Stomach (tissue), 9 donors: Measurements from ENCODE around the gene LAMB3. TPM values are rescaled to one million over a fixed set of nuclear protein-coding genes. Genes with fewer than 3 reads are reported as not detected.

ENCODE experiments used
- DNase-seq, 2 donors: peaks; one replicate each; pipeline versions ENCODE4 v3.0.0 to v3.0.0-alpha.2; 2013 to 2019
- H3K27ac ChIP-seq, 5 donors: fragments of 200-600 bp in 4 of 5; sonication (generic) in 4 of 5; one replicate each; pipeline ENCODE4 v1.5.1; 2013 to 2019; ENCODE audit warnings: mild to moderate bottlenecking in 1 of 5, moderate library complexity in 1 of 5
- H3K27me3 ChIP-seq, 3 donors: fragments of 200-600 bp; sonication (generic); one replicate each; pipeline ENCODE4 v1.5.1; 2017 to 2019; ENCODE audit warnings: mixed run types in 1 of 3
- H3K36me3 ChIP-seq, 4 donors: fragments of 200-600 bp; sonication (generic); 1 replicate in 3 of 4; 2 replicates in 1 of 4; pipeline ENCODE4 v1.5.1; 2016 to 2019
- H3K4me1 ChIP-seq, 4 donors: fragments of 200-600 bp; sonication (generic); one replicate each; pipeline ENCODE4 v1.5.1; 2016 to 2019
- H3K4me3 ChIP-seq, 4 donors: fragments of 200-600 bp; sonication (generic) in 3 of 4; one replicate each; pipeline ENCODE4 v1.5.1; 2016 to 2019; ENCODE audit warnings: mild to moderate bottlenecking in 1 of 4
- H3K9me3 ChIP-seq, 4 donors: fragments of 200-600 bp; sonication (generic); one replicate each; pipeline ENCODE4 v1.5.1; 2016 to 2019
- EP300 ChIP-seq: sonication (generic); formaldehyde crosslinking; IDR thresholded peaks from one replicate; pipeline ENCODE4 v1.6.1; 2017; ENCODE audit warnings: antibody characterized with exemption
- POLR2A ChIP-seq, 4 donors: fragments of 450-650 bp; IDR thresholded peaks; one replicate each; pipeline ENCODE4 v1.6.1; 2016; ENCODE audit warnings: antibody characterized with exemption in 4 of 4, control low read depth in 2 of 4, mild to moderate bottlenecking in 1 of 4, moderate library complexity in 1 of 4
- POLR2AphosphoS5 ChIP-seq, 3 donors: sonication (generic); formaldehyde crosslinking; IDR thresholded peaks; one replicate each; pipeline ENCODE4 v1.6.1; 2016; ENCODE audit warnings: antibody characterized with exemption in 3 of 3
- WGBS, 5 donors: extraction: QIAGEN DNeasy Blood & Tissue Kit in 3 of 5; methylation state at CpG; one replicate each; pipeline versions ENCODE4 v1.1.5 to v1.1.7; 2013 to 2018; 5-methylcytosine and 5-hydroxymethylcytosine counted together
- intact Hi-C: fragments of 100-400 bp; cut with DNase I; formaldehyde crosslinking; loops from one replicate; pipeline ENCODE4 v1.15.1; 2023; ENCODE audit warnings: low total_unique reads
- polyA plus RNA-seq, 3 donors: library from polyadenylated mRNA; stranded (reverse); fragments of 200-250 nt; gene quantifications; one replicate each; pipeline ENCODE4 v1.2.3, GENCODE V29; 2013
- total RNA-seq, 5 donors: library from RNA; depleted of rRNA; stranded (reverse); fragments of >200 nt; gene quantifications; one replicate each; pipeline versions ENCODE4 v1.1.0 to v1.2.3, GENCODE V29; 2014 to 2016
- TF ChIP-seq, protein P1 (sequence below), 7 experiments: fragments of 450-650 bp in 4 of 7; fragments of 200-600 bp in 3 of 7; sonication (generic) in 3 of 7; IDR thresholded peaks; one replicate each; pipeline ENCODE4 v1.5.1; 2016 to 2019; ENCODE audit warnings: antibody characterized with exemption in 7 of 7, control low read depth in 2 of 7, mild to moderate bottlenecking in 1 of 7
- donor health status: healthy with polysubstance abuse.
- donor health status: Bipolar disorder and iron deficiency.
- donor health status: healthy.

The LAMB3 gene
- total and polyA plus RNA-seq, 8 donors: 12.8 to 105 (median 49.8) TPM

DNA sequence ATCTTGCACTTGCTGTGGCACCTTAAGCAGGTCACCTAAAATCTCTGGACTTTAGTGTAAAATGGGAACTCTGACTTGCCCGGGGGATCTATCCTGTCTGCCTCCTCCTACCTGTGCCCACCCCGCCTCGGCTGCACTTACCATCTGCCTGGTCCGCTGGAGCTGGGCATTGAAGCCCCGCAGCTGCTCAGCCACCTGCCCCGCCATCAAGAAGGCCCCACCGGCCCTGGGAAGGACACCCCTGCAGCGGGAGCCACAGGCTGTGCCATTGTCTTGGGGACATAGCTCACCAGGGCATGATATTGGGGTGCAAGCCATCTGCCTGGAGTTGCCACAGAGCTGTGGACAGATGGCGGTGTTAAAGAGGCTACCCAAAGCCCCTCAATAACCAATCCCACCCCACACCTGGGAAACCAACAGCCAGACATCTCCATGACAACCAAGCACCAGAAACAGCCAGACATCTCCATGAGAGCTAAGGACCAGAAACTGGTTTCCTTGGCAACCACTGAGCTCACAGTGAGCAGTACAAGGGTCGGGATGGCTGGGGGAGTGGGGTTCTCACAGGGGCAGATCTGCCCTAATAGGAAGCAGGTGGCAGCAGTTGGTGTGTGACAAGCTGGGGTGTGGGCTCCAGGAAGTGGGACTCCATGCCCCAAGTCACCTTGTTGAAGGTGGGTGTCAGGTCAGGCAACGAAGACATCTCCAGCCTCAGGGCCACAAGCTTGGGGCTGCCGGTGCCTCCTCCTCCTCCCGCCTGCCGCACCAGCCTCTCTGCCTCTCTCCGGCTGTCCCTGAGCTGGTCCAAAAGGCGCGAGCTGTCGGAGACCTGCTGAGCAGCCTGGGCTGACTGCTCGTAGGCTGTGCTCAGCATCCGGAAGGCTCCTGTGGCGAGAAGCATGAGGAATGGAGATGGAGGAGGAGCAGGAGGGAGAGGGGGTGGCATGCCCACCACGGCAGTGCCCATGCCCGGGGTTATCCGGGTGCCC lies 29.1 kb downstream of the LAMB3 start:
- TF ChIP-seq POLR2A (IDR thresholded peaks at IDR 0.05) (no peak), EP300 (no peak), POLR2AphosphoS5 (IDR thresholded peaks at IDR 0.05) (no peak)
- TF ChIP-seq, protein P1, sequence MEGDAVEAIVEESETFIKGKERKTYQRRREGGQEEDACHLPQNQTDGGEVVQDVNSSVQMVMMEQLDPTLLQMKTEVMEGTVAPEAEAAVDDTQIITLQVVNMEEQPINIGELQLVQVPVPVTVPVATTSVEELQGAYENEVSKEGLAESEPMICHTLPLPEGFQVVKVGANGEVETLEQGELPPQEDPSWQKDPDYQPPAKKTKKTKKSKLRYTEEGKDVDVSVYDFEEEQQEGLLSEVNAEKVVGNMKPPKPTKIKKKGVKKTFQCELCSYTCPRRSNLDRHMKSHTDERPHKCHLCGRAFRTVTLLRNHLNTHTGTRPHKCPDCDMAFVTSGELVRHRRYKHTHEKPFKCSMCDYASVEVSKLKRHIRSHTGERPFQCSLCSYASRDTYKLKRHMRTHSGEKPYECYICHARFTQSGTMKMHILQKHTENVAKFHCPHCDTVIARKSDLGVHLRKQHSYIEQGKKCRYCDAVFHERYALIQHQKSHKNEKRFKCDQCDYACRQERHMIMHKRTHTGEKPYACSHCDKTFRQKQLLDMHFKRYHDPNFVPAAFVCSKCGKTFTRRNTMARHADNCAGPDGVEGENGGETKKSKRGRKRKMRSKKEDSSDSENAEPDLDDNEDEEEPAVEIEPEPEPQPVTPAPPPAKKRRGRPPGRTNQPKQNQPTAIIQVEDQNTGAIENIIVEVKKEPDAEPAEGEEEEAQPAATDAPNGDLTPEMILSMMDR (IDR thresholded peaks at IDR 0.05): no peak
- no peak for DNase-seq
- H3K36me3 ChIP-seq: peaks cover 0 to 96% (median 20%) of the 10 kb centered on the region in 4 donors
- H3K27me3 ChIP-seq: no peaks in the 10 kb centered on the region
- H3K27ac ChIP-seq: no peak overlapping the region
- H3K4me1 ChIP-seq: peaks cover 9 to 54% (median 25%) of the 10 kb centered on the region in 4 donors
- H3K9me3 ChIP-seq: no peaks in the 10 kb centered on the region
- no peak overlapping the region for H3K4me3 ChIP-seq
- WGBS, 5 donors: 89 to 93% (median 90%) methylated on average over 20 to 24 of the region's 24 CpGs
- intact Hi-C loops: loop anchor here (10.0 kb wide), 1 partner anchor 48 kb away; no protein-coding TSS in a partner anchor

DNA sequence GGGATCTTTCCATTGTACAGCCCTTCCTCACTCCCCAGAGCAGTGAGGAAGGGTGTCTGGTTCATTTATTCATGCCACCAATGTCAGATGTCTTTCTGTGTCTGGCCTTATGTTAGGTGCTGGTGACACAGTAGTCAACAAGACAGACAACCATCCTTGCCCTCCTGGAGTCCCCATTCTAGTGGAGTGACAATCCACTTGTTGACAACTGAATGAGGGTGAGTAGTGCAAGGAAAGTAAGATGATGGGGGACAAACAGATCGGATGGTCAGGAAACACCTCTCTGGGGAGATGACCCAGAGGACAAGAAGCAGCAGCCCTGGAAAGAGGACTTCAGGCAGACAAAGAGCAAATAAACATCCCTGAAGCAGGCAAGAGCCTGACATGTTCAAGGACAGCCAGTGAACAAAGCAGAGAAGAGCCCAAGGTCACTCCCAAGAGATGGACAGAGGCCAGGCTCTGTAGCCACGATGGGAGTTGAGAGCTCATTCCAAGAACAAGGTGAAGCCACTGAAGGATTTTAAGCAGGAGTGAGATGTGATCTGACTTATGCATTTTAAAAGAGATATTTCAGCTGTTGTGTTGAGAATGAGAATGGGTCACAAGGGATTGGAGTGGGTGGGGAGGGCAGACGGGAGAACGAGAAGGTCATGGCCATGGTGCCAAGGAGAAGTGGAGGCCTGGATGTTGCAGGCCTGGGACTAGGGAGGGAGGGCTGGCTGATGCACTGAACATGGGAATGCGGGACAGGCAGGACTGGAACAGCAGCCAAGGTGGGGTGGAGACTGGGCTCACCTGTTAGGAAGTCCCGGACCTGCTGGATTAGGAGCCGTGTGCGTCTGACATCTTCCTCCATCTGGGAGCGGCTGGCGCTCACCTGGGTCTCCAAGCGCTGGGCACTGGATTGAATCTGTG lies 30.2 kb downstream of the LAMB3 start:
- Histone ChIP-seq H3K4me1 (peaks cover 8 to 43% (median 16%) of the 10 kb centered on the region in 4 donors), H3K27me3 (no peaks in the 10 kb centered on the region), H3K4me3 (no peak overlapping the region), H3K9me3 (no peaks in the 10 kb centered on the region), H3K27ac (no peak overlapping the region), H3K36me3 (peaks cover 0 to 97% (median 27%) of the 10 kb centered on the region in 4 donors)
- intact Hi-C loops: loop anchor here (10.0 kb wide), 1 partner anchor 47 kb away; no protein-coding TSS in a partner anchor
- DNase-seq: no peak
- no peak for TF ChIP-seq EP300
- TF ChIP-seq POLR2A (IDR thresholded peaks at IDR 0.05): no peak
- TF ChIP-seq, protein P1 (IDR thresholded peaks at IDR 0.05): no peak
- TF ChIP-seq POLR2AphosphoS5 (IDR thresholded peaks at IDR 0.05): no peak
- 77 to 86% (median 83%) methylated on average over 11 of the region's 11 CpGs for WGBS, 5 donors

DNA sequence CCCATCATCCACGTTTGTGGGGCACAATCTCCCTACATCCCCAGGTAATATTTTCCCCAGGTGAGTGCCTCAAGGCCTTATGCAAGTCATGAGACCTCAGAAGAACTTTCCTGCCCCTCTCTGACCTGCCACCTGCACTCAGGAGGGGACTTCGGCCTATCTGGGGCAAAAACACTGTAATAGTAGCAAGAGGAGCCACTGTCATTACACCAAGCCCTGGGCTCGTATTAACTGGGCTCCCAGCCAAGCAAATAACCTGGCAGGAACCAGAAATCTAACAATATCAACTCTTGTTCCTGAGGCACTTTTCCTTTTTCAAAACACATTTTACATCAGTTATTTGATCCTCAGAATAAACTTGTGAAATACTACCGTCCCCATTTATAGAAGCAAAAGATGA lies 30.9 kb downstream of the LAMB3 start:
- Histone ChIP-seq H3K4me1 (peaks cover 8 to 36% (median 12%) of the 10 kb centered on the region in 4 donors), H3K36me3 (peaks cover 2 to 97% (median 29%) of the 10 kb centered on the region in 4 donors), H3K4me3 (no peak overlapping the region), H3K27ac (no peak overlapping the region), H3K9me3 (no peaks in the 10 kb centered on the region), H3K27me3 (no peaks in the 10 kb centered on the region)
- TF ChIP-seq, protein P1 (IDR thresholded peaks at IDR 0.05): no peak
- no peak for TF ChIP-seq EP300
- no peak for TF ChIP-seq POLR2A (IDR thresholded peaks at IDR 0.05)
- TF ChIP-seq POLR2AphosphoS5 (IDR thresholded peaks at IDR 0.05): no peak
- WGBS, 5 donors: 20 to 51% (median 38%) methylated on average over 4 of the region's 4 CpGs
- intact Hi-C loops: loop anchor here (10.0 kb wide), 1 partner anchor 46 kb away; no protein-coding TSS in a partner anchor
- DNase-seq: no peak

DNA sequence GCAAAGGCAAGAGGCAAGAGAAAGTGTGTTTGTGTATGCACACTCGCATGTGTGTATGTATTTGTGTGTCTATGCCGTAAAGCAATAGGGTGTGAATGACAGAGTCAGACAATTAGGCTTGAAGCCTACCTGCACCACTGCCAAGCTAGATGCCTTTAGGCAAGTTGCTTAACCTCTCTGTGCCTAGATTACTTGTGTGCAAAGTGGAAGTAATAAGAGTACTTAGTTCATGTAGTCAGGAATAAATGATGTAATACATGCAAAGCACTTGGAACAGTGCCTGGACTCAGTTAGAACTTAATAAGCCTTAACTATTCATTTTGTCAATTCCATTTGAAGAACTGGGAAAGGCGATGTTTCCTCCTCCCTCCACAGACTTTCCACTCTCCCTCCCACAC lies 31.7 kb downstream of the LAMB3 start:
- WGBS, 5 donors: 84 to 94% (median 88%) methylated on average over 3 of the region's 3 CpGs

More for the DNA sequence above, 31.7 kb downstream of the LAMB3 start:
- no peaks in the 10 kb centered on the region for H3K27me3 ChIP-seq
- TF ChIP-seq, protein P1 (IDR thresholded peaks at IDR 0.05): no peak
- H3K4me1 ChIP-seq: peaks cover 8 to 29% (median 12%) of the 10 kb centered on the region in 4 donors
- H3K9me3 ChIP-seq: no peaks in the 10 kb centered on the region
- no peak overlapping the region for H3K27ac ChIP-seq
- intact Hi-C loops: loop anchor here (10.0 kb wide), 1 partner anchor 46 kb away; no protein-coding TSS in a partner anchor
- H3K4me3 ChIP-seq: no peak overlapping the region
- H3K36me3 ChIP-seq: peaks cover 4 to 97% (median 31%) of the 10 kb centered on the region in 4 donors
- peak in 1 of 2 donors; percentile 61 for DNase-seq
